Measurements from ENCODE around the gene GPD1. TPM values are rescaled to one million over a fixed set of nuclear protein-coding genes. Genes with fewer than 3 reads are reported as not detected.

Gene GPD1
- total RNA-seq, 1 experiment from 2014 or later: 1.6 TPM

DNA sequence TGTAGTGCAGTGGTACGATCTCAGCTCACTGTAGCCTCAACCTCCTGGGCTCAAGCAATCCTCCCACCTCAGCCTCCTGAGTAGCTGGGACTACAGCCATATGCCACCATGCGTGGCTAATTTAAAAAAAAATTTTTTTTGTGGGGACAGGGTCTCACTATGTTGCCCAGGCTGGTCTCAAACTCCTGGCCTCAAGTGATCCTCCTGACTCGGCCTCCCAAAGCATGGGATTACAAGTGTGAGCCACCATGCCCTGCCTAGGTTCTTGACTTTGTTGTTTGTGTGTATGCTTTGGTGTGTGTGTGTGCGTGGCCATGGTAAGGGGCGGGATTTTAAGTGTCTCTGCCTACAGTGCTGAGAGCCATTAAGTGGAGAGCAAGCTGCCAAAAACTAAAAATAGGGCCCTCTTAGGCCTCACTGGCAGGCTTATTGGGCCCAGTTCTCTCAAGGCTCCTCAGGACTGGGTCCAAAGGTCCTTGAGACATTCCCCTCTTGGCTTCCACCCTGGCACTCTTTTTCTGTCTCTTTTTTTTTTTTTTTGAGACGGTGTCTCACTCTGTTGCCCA lies 13.3 kb downstream of the GPD1 start:
- Histone ChIP-seq H3K9me2 (ENCODE audit: insufficient read depth) (no peaks in the 10 kb centered on the region), H3K27ac (ENCODE audit: low read depth, low read length) (no peak overlapping the region), H2AFZ (ENCODE audit: low read depth, low read length, poor library complexity, severe bottlenecking) (no peak overlapping the region), H3K79me2 (ENCODE audit: insufficient read depth, low read length) (peaks cover 59% of the 10 kb centered on the region), H3K4me2 (ENCODE audit: low read length) (no peak overlapping the region), H3K27me3 (ENCODE audit: insufficient read depth, low read length) (no peaks in the 10 kb centered on the region), H4K20me1 (ENCODE audit: insufficient read depth) (no peaks in the 10 kb centered on the region), H3K4me1 (ENCODE audit: control insufficient read depth in 1 of 2, insufficient read depth in 2 of 2, low read length in 2 of 2) (peaks cover 4 to 5% of the 10 kb centered on the region in 2 experiments; a peak in 3 of 4 replicates), H3K36me3 (ENCODE audit: control insufficient read depth in 1 of 2, insufficient read depth in 2 of 2, low read length in 2 of 2) (peaks cover 0 to 10% of the 10 kb centered on the region in 2 experiments; a peak in 2 of 4 replicates), H3K4me3 (replicated peaks in 1 of 2; ENCODE audit: low read depth in 1 of 2, low read length in 2 of 2) (no peak overlapping the region), H3K9ac (ENCODE audit: low read length) (no peak overlapping the region), H3K9me3 (ENCODE audit: control insufficient read depth in 1 of 2, insufficient read depth in 1 of 2, low read depth in 1 of 2, low read length in 2 of 2) (no peaks in the 10 kb centered on the region)
- BruUV-seq (replicated peaks): no TSS peak
- DNase-seq (ENCODE audit: low read depth, low spot score) (no peak), ATAC-seq (no peak)
- ChIA-PET RAD21 (ENCODE audit: low non-redundant PET in 1 of 2, low total read pairs in 2 of 2, uncharacterized antibody in 2 of 2, unreplicated experiment in 2 of 2) (no interaction called here), CTCF (no interaction called here), POLR2A (no interaction called here)
- no peak for TF ChIP-seq ELF1 (IDR thresholded peaks at IDR 0.05; ENCODE audit: borderline replicate concordance, low read depth)
- no peak for TF ChIP-seq JUND (IDR thresholded peaks at IDR 0.05)
- no peak for TF ChIP-seq POLR2AphosphoS5 (IDR thresholded peaks at IDR 0.05; ENCODE audit: low read depth, low read length)
- intact Hi-C loops (cut with micrococcal nuclease): no loop called here

DNA sequence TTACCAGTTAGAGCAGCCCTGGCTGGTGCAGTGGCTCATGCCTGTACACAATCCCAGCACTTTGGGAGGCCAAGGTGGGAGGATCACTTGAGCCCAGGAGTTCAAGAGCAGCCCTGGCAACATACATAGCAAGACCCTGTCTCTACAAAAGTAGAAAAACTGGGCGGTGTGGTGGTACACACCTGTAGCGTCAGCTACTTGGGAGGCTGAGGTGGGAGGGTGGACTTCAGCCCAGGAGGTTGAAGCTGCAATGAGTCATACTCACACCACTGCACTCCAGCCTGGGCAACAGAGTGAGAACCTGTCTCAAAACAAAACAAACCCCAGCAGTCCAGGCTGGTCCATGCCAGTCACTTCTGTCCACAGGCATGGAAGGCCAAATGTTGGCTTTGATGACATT lies 15.6 kb downstream of the GPD1 start:
- CTCF ChIA-PET: no interaction called here
- BruUV-seq (replicated peaks): no TSS peak
- Histone ChIP-seq H2AFZ (ENCODE audit: low read depth, low read length, poor library complexity, severe bottlenecking) (no peak overlapping the region), H3K36me3 (ENCODE audit: control insufficient read depth in 1 of 2, insufficient read depth in 2 of 2, low read length in 2 of 2) (peaks cover 0 to 13% of the 10 kb centered on the region in 2 experiments; a peak in 2 of 4 replicates), H3K9me3 (ENCODE audit: control insufficient read depth in 1 of 2, insufficient read depth in 1 of 2, low read depth in 1 of 2, low read length in 2 of 2) (no peaks in the 10 kb centered on the region), H3K27me3 (ENCODE audit: insufficient read depth, low read length) (no peaks in the 10 kb centered on the region), H3K4me2 (ENCODE audit: low read length) (no peak overlapping the region), H4K20me1 (ENCODE audit: insufficient read depth) (no peaks in the 10 kb centered on the region), H3K4me1 (ENCODE audit: control insufficient read depth in 1 of 2, insufficient read depth in 2 of 2, low read length in 2 of 2) (no peaks in the 10 kb centered on the region), H3K79me2 (ENCODE audit: insufficient read depth, low read length) (peaks cover 38% of the 10 kb centered on the region), H3K9me2 (ENCODE audit: insufficient read depth) (no peaks in the 10 kb centered on the region), H3K4me3 (replicated peaks in 1 of 2; ENCODE audit: low read depth in 1 of 2, low read length in 2 of 2) (no peak overlapping the region), H3K9ac (ENCODE audit: low read length) (no peak overlapping the region), H3K27ac (ENCODE audit: low read depth, low read length) (no peak overlapping the region)
- no peak for TF ChIP-seq TCF7L2 (IDR thresholded peaks at IDR 0.05; ENCODE audit: borderline replicate concordance, extremely low read depth, insufficient read depth, insufficient read length)
- no peak for TF ChIP-seq ELF1 (IDR thresholded peaks at IDR 0.05; ENCODE audit: borderline replicate concordance, low read depth)
- no peak for TF ChIP-seq POLR2A (IDR thresholded peaks at IDR 0.05; ENCODE audit: borderline replicate concordance, extremely low read depth, insufficient read depth, insufficient read length)
- no peak for TF ChIP-seq FOSL1 (IDR thresholded peaks at IDR 0.05; ENCODE audit: low read depth)
- no peak for TF ChIP-seq POLR2AphosphoS5 (IDR thresholded peaks at IDR 0.05; ENCODE audit: low read depth, low read length)
- no peak for TF ChIP-seq EZH2phosphoT487 (IDR thresholded peaks at IDR 0.05; ENCODE audit: borderline replicate concordance)
- TF ChIP-seq, protein P1, sequence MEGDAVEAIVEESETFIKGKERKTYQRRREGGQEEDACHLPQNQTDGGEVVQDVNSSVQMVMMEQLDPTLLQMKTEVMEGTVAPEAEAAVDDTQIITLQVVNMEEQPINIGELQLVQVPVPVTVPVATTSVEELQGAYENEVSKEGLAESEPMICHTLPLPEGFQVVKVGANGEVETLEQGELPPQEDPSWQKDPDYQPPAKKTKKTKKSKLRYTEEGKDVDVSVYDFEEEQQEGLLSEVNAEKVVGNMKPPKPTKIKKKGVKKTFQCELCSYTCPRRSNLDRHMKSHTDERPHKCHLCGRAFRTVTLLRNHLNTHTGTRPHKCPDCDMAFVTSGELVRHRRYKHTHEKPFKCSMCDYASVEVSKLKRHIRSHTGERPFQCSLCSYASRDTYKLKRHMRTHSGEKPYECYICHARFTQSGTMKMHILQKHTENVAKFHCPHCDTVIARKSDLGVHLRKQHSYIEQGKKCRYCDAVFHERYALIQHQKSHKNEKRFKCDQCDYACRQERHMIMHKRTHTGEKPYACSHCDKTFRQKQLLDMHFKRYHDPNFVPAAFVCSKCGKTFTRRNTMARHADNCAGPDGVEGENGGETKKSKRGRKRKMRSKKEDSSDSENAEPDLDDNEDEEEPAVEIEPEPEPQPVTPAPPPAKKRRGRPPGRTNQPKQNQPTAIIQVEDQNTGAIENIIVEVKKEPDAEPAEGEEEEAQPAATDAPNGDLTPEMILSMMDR (IDR thresholded peaks at IDR 0.05 in 2 of 3, conservative IDR thresholded peaks at IDR 0.05 in 1 of 3; ENCODE audit: borderline replicate concordance in 1 of 3, insufficient read depth in 1 of 3, low read depth in 2 of 3, low read length in 2 of 3): no peak
- TF ChIP-seq RAD21 (IDR thresholded peaks at IDR 0.05; ENCODE audit: low read depth): no peak
- TF ChIP-seq, protein P2, sequence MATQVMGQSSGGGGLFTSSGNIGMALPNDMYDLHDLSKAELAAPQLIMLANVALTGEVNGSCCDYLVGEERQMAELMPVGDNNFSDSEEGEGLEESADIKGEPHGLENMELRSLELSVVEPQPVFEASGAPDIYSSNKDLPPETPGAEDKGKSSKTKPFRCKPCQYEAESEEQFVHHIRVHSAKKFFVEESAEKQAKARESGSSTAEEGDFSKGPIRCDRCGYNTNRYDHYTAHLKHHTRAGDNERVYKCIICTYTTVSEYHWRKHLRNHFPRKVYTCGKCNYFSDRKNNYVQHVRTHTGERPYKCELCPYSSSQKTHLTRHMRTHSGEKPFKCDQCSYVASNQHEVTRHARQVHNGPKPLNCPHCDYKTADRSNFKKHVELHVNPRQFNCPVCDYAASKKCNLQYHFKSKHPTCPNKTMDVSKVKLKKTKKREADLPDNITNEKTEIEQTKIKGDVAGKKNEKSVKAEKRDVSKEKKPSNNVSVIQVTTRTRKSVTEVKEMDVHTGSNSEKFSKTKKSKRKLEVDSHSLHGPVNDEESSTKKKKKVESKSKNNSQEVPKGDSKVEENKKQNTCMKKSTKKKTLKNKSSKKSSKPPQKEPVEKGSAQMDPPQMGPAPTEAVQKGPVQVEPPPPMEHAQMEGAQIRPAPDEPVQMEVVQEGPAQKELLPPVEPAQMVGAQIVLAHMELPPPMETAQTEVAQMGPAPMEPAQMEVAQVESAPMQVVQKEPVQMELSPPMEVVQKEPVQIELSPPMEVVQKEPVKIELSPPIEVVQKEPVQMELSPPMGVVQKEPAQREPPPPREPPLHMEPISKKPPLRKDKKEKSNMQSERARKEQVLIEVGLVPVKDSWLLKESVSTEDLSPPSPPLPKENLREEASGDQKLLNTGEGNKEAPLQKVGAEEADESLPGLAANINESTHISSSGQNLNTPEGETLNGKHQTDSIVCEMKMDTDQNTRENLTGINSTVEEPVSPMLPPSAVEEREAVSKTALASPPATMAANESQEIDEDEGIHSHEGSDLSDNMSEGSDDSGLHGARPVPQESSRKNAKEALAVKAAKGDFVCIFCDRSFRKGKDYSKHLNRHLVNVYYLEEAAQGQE (IDR thresholded peaks at IDR 0.05; ENCODE audit: low read depth): no peak
- peak; percentile 42; the same call in 1 of the 2 replicates for ATAC-seq
- RAD21 ChIA-PET (ENCODE audit: low non-redundant PET in 1 of 2, low total read pairs in 2 of 2, uncharacterized antibody in 2 of 2, unreplicated experiment in 2 of 2): no interaction called here
- POLR2A ChIA-PET: no interaction called here
- no peak for DNase-seq (ENCODE audit: low read depth, low spot score)
- intact Hi-C loops (cut with micrococcal nuclease): no loop called here

All from HCT116 (cell line).